AG04449 (cell line): Measurements from ENCODE around the gene PTPN1.

Experiments
- CTCF ChIA-PET: fragments of 350-600 bp; formaldehyde crosslinking; extraction: SDS; loops from one replicate; lab custom pipeline; 2021; ENCODE audit warnings: antibody characterized with exemption; lab: Yijun Ruan, JAX
- POLR2A ChIA-PET: fragments of 400-600, 350-600 bp; formaldehyde crosslinking; extraction: SDS; loops from one replicate; lab custom pipeline; 2020; ENCODE audit warnings: antibody characterized with exemption, inconsistent platforms; lab: Yijun Ruan, JAX
- DNase-seq: peaks from one replicate; pipeline ENCODE4 v3.0.0-alpha.2; 2010; ENCODE audit warnings: low read depth, low spot score
- H3K4me3 ChIP-seq: 2 replicates; pipeline ENCODE4 v1.5.1; 2011; ENCODE audit warnings: low read depth, mild to moderate bottlenecking, control low read depth, low read length
- CTCF ChIP-seq: IDR thresholded peaks from one replicate; pipeline ENCODE4 v1.5.1; 2011; ENCODE audit warnings: mild to moderate bottlenecking, moderate library complexity, low read length, control low read depth, inconsistent platforms; ENCODE audit not compliant: insufficient read depth; ENCODE audit errors: missing control alignments

Gene PTPN1

GRCh38 chr20:50621068-50621665 lies 111.0 kb downstream of the PTPN1 start:
- no peak overlapping the region for H3K4me3 ChIP-seq
- ChIA-PET POLR2A (no interaction called here), CTCF (interaction anchor here (1.2 to 7.4 kb wide), 2 partner anchors 14 to 128 kb away, joined by 4 to 80 read pairs; no protein-coding TSS in a partner anchor)
- DNase-seq = no peak
- no peak for TF ChIP-seq CTCF

- no peak overlapping the region for H3K4me3 ChIP-seq
- no peak for TF ChIP-seq CTCF
- POLR2A ChIA-PET = no interaction called here
- no peak for DNase-seq
- CTCF ChIA-PET = interaction anchor here (1.3 to 15.3 kb wide), 4 partner anchors 8 to 164 kb away, joined by 7 to 174 read pairs (median 50); no protein-coding TSS in a partner anchor
Measured at GRCh38 chr20:50624351-50625016, 114.3 kb downstream of the PTPN1 start.

GRCh38 chr20:50625986-50626677 lies 115.9 kb downstream of the PTPN1 start:
- no peak for DNase-seq
- POLR2A ChIA-PET = interaction anchor here (0.7 kb wide), 1 partner anchor 29 kb away, joined by 3 read pairs; no protein-coding TSS in a partner anchor
- CTCF ChIA-PET = interaction anchor here (0.6 to 15.3 kb wide), 18 partner anchors 9 to 443 kb away, joined by 3 to 174 read pairs (median 4); partner anchors contain the start of gene BCAS4

GRCh38 chr20:50627747-50628146 lies 117.6 kb downstream of the PTPN1 start:
- H3K4me3 ChIP-seq = no peak overlapping the region
- TF ChIP-seq CTCF = no peak
- ChIA-PET CTCF (interaction anchor here (2.1 to 15.3 kb wide), 3 partner anchors 8 to 163 kb away, joined by 10 to 174 read pairs (median 80); no protein-coding TSS in a partner anchor), POLR2A (no interaction called here)
- DNase-seq = no peak

More at GRCh38 chr20:50625986-50626677, 115.9 kb downstream of the PTPN1 start:
- TF ChIP-seq CTCF = peak; percentile 71
- H3K4me3 ChIP-seq = no peak overlapping the region

- POLR2A ChIA-PET = no interaction called here
- CTCF ChIA-PET = interaction anchor here (0.8 to 15.3 kb wide), 3 partner anchors 8 to 160 kb away, joined by 3 to 174 read pairs (median 4); no protein-coding TSS in a partner anchor
- no peak for DNase-seq
- H3K4me3 ChIP-seq = no peak overlapping the region
- no peak for TF ChIP-seq CTCF
Measured at GRCh38 chr20:50628332-50628731, 118.1 kb downstream of the PTPN1 start.
